Psoas muscle (tissue), 8 donors: ENCODE data around the gene TSSC4. TPM values are rescaled to one million over a fixed set of nuclear protein-coding genes. Genes with fewer than 3 reads are reported as not detected.
A peak's percentile ranks its signal among the peaks of the same experiment; 100 is the strongest.

ENCODE experiments used
- ATAC-seq, 4 donors: fragments of 200-7000 bp; cut with Tn5 transposase; one replicate each; pipeline ENCODE4 v1.9.1; 2020; ENCODE audit warnings: moderate library complexity in 3 of 4, mild to moderate bottlenecking in 2 of 4
- DNase-seq, 2 donors: peaks; one replicate each; pipeline ENCODE4 v3.0.0-alpha.2; 2020
- H3K27ac ChIP-seq: fragments of 200-600 bp; one replicate; pipeline ENCODE4 v1.8.0; 2022
- H3K27me3 ChIP-seq, 3 donors: fragments of 200-600 bp in 1 of 3; one replicate each; pipeline versions ENCODE4 v1.6.1 to v1.8.0; 2013 to 2022; ENCODE audit warnings: low read length in 2 of 3, mild to moderate bottlenecking in 2 of 3, moderate library complexity in 1 of 3; ENCODE audit not compliant: insufficient read depth in 3 of 3
- H3K36me3 ChIP-seq, 2 donors: fragments of 200-600 bp in 1 of 2; one replicate each; pipeline versions ENCODE4 v1.6.1 to v1.8.0; 2013 to 2022; ENCODE audit warnings: low read depth in 1 of 2, mild to moderate bottlenecking in 1 of 2, moderate library complexity in 1 of 2; ENCODE audit not compliant: insufficient read depth in 1 of 2
- H3K4me1 ChIP-seq: fragments of 200-600 bp; one replicate; pipeline ENCODE4 v1.8.0; 2022
- H3K4me3 ChIP-seq: fragments of 200-600 bp; one replicate; pipeline ENCODE4 v1.8.0; 2022; ENCODE audit warnings: mild to moderate bottlenecking
- H3K9me3 ChIP-seq: fragments of 200-600 bp; one replicate; pipeline ENCODE4 v1.8.0; 2022
- WGBS, 3 donors: extraction: QIAGEN DNeasy Blood & Tissue Kit; methylation state at CpG; one replicate each; pipeline versions ENCODE4 v1.1.6 to v1.1.7; 2013; 5-methylcytosine and 5-hydroxymethylcytosine counted together
- intact Hi-C, 2 donors: fragments of 100-400 bp; cut with DNase I; formaldehyde crosslinking; loops; one replicate each; pipeline versions ENCODE4 v1.11.0 to v1.14.2; 2022
- polyA plus RNA-seq, 3 donors: library from polyadenylated mRNA; stranded (reverse); fragments of 200-250 nt; gene quantifications; one replicate each; pipeline ENCODE4 v1.2.3, GENCODE V29; 2013
- total RNA-seq, 4 donors: library from RNA; stranded (reverse); fragmentation: NEBNext Ultra II Directional in 2 of 4; extraction: Animal tissue kit (Norgen Biotek cat#: 25700) in 2 of 4; gene quantifications; one replicate each; pipeline versions ENCODE4 v1.2.1 to v1.2.4, GENCODE V29; 2021 to 2023
- TF ChIP-seq, protein P1 (sequence below): fragments of 200-600 bp; IDR thresholded peaks from one replicate; pipeline ENCODE4 v1.8.0; 2022; ENCODE audit warnings: antibody characterized with exemption
- donor health status: healthy with polysubstance abuse.
- donor health status: DM: no; HTN: no; CAD: no; lungs with moderate emphysema.
- donor health status: Bipolar disorder and iron deficiency.
- donor health status: healthy.
- donor health status: DM: yes; HTN: yes; CAD: no.
- donor health status: DM: no; HTN: no; CAD: no.
- donor health status: DM: no; HTN: no; CAD: no.
- donor health status: DM: yes; HTN: yes; CAD: no.

TSSC4 gene
- total and polyA plus RNA-seq, 7 donors: 43.4 to 114 (median 65.5) TPM

DNA sequence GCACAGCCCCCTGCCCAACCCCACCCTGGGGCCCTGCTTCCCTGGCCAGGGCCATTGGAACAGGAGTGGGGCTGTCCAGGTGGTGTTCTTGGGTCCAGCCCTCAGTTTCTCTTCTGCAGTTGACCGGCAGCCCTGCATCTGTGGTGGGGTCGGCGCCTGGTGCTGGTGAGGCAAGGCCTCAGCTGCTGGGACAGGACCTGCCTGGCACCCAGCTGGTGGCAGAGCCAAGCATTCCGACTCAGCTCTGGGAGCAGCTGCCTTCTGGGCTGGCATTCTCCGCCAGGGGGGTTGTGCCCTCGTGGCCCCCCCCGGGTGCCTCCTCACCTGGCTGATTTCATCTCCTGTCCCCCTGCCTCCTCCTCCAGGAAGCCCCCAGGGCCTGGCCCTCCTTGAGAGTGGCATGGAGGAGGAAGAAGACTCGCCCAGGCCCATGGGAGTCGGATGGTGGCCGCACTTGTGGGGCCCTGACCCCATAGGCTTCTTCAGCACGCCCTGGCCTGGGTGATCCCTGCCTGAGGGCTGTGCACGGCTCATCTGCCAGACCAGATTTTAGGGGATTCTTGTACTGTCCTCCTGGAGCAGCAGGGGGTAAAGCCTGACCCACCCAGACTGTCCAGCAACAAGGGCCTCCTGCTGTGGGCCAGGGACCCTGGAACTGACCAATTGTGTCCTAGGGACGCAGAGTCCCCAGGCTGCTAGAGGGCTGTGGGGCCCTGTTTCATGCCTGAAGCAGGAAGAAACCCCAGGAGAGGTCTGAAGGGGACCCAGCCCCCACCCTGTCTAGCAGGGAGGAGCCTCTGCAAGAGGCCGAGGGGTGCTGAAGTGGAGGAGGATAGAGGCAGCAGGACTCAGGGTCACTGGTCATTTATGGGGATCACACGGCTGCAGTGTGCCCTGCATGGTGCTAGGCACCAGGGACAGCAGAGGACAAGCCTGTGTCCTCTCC, 11.8 kb upstream of the TSSC4 start:
- peaks cover 0 to 24% of the 10 kb centered on the region in 2 donors for H3K36me3 ChIP-seq
- DNase-seq: no peak

DNA sequence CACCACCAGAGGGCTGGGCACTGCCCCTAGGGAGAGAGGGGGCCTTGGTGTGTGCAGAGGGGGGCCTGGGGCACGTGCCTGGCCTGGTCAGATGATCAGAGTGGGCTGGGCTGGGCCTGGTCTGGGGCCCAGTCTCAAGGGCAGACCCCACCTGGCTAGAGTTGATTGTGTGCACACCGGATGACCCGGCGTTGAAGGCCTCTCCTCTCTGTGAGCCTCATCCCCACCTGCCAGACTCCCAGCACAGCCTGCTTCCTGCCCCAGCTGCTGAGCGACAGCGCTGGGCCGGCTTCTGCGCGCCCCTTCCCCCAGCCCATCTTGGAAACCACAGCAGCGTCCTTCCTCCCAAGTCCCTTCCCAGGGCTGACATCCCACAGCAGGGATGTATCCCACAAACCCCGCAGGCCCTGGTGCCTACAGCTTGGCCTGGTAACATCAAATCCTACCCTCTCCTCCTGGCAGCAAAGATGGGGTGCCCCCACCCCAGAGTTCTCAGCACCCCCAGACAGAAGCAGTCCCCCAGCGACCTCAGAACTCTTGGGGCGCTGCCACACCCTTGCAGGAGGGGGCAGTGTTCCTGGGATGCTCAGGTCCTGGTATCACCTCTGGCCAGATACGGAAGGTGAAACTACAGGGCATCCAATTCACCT, 11.0 kb upstream of the TSSC4 start:
- peak in 1 of 4 donors; percentile 2 for ATAC-seq
- WGBS, 3 donors: 46 to 66% (median 48%) methylated on average over 13 to 14 of the region's 14 CpGs
- H3K9me3 ChIP-seq: no peaks in the 10 kb centered on the region
- peaks cover 0 to 32% of the 10 kb centered on the region in 2 donors for H3K36me3 ChIP-seq
- peak overlapping the region; percentile 81 for H3K27ac ChIP-seq
- TF ChIP-seq, protein P1, sequence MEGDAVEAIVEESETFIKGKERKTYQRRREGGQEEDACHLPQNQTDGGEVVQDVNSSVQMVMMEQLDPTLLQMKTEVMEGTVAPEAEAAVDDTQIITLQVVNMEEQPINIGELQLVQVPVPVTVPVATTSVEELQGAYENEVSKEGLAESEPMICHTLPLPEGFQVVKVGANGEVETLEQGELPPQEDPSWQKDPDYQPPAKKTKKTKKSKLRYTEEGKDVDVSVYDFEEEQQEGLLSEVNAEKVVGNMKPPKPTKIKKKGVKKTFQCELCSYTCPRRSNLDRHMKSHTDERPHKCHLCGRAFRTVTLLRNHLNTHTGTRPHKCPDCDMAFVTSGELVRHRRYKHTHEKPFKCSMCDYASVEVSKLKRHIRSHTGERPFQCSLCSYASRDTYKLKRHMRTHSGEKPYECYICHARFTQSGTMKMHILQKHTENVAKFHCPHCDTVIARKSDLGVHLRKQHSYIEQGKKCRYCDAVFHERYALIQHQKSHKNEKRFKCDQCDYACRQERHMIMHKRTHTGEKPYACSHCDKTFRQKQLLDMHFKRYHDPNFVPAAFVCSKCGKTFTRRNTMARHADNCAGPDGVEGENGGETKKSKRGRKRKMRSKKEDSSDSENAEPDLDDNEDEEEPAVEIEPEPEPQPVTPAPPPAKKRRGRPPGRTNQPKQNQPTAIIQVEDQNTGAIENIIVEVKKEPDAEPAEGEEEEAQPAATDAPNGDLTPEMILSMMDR: no peak
- DNase-seq: no peak
- intact Hi-C loops: no loop called here
- no peak overlapping the region for H3K4me3 ChIP-seq
- H3K27me3 ChIP-seq: no peaks in the 10 kb centered on the region
- peaks cover 41% of the 10 kb centered on the region for H3K4me1 ChIP-seq

More for the DNA sequence above, 11.8 kb upstream of the TSSC4 start:
- Histone ChIP-seq H3K4me3 (no peak overlapping the region), H3K27ac (peak overlapping the region; percentile 81), H3K9me3 (no peaks in the 10 kb centered on the region), H3K27me3 (no peaks in the 10 kb centered on the region), H3K4me1 (peaks cover 45% of the 10 kb centered on the region)
- TF ChIP-seq, protein P1: no peak
- intact Hi-C loops: no loop called here
- WGBS, 3 donors: 46 to 67% (median 51%) methylated on average over 15 of the region's 15 CpGs
- no peak for ATAC-seq

DNA sequence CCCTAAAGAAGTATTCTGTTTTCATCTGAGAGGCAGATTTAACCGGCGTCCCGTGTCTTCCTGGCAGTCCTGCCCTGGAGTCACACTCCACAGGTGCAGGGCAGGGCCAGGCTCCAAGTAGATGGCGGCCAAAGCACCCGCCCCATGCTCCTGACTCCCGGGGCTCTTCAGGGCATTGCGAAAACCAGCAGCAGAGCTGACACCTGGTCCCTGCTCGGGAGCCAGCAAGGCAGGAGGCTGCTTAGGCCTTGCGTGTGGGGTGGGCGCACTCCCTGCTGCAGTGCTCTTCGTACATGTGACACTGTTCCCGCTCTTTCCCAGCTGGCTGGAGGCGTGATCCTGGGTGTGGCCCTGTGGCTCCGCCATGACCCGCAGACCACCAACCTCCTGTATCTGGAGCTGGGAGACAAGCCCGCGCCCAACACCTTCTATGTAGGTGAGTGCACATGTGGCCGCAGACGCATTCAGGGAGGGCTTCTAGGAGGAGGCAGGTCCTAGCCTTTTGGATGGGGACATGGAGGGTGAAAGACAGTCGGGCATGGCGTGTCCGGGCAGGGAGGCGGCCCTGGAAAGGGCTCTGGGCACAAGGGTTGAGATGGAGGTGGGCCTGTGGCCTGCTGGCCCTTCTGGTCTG, 10.3 kb upstream of the TSSC4 start:
- Histone ChIP-seq H3K27me3 (no peaks in the 10 kb centered on the region), H3K4me1 (peaks cover 41% of the 10 kb centered on the region), H3K4me3 (no peak overlapping the region), H3K9me3 (no peaks in the 10 kb centered on the region), H3K36me3 (peaks cover 0 to 34% of the 10 kb centered on the region in 2 donors), H3K27ac (peak overlapping the region; percentile 81)
- ATAC-seq (peak; percentile 69 to 86 (median 78)), DNase-seq (peak; percentile 50 to 78)
- TF ChIP-seq, protein P1: no peak
- intact Hi-C loops: no loop called here
- 52 to 62% (median 55%) methylated on average over 21 to 23 of the region's 23 CpGs for WGBS, 3 donors

DNA sequence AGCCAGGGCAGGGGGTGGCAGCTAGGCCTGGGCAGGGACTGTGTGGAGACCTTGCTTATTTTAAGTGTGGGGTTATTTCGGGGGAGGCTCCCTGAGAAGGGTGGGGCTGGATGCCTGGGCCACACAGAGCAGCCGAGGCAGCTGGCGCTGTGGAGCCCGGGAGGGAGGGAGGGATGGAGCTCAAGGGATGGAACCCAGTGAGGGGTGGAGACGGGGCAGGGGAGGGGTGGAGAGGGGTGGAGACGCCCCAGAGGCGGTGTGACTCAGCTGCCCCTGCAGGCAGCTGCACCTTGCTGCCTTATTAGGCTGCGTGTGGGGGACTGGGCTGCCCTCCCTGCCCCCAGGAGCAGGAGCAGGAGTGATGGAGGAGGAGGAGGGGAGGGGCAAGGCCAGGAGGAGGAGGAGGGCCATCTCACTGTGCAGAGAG, 9.8 kb upstream of the TSSC4 start:
- no peak for DNase-seq
- Histone ChIP-seq H3K27me3 (no peaks in the 10 kb centered on the region), H3K27ac (peak overlapping the region; percentile 81), H3K4me1 (peaks cover 41% of the 10 kb centered on the region), H3K36me3 (peaks cover 0 to 39% of the 10 kb centered on the region in 2 donors), H3K9me3 (no peaks in the 10 kb centered on the region), H3K4me3 (no peak overlapping the region)
- ATAC-seq: peak; percentile 28 to 64 (median 34)
- 33 to 53% (median 41%) methylated on average over 5 to 8 of the region's 8 CpGs for WGBS, 3 donors
- intact Hi-C loops: no loop called here
- TF ChIP-seq, protein P1: no peak
